Stimulated activated CD8-positive, alpha-beta memory T cell treated with anti-CD3 and anti-CD28 coated beads, Interleukin-4, amount 100 ng/mL, for 4 hours (primary cell): ENCODE data around the gene CAND2.
"Not testable (repeated sequence)": the region's sequence is repeated elsewhere in the genome, so short reads cannot be mapped to it uniquely, and the experiment has no call there.

Experiments
- DNase-seq, 2 donors: peaks; one replicate each; pipeline ENCODE4 v3.0.0-alpha.2; 2020; ENCODE audit warnings: low read depth in 2 of 2, low spot score in 1 of 2

CAND2 gene

GRCh38 chr3:12830785-12831156 lies 34.3 kb downstream of the CAND2 start:
- DNase-seq, result no peak

GRCh38 chr3:12831301-12831866 lies 34.9 kb downstream of the CAND2 start:
- DNase-seq, result no peak

DNA sequence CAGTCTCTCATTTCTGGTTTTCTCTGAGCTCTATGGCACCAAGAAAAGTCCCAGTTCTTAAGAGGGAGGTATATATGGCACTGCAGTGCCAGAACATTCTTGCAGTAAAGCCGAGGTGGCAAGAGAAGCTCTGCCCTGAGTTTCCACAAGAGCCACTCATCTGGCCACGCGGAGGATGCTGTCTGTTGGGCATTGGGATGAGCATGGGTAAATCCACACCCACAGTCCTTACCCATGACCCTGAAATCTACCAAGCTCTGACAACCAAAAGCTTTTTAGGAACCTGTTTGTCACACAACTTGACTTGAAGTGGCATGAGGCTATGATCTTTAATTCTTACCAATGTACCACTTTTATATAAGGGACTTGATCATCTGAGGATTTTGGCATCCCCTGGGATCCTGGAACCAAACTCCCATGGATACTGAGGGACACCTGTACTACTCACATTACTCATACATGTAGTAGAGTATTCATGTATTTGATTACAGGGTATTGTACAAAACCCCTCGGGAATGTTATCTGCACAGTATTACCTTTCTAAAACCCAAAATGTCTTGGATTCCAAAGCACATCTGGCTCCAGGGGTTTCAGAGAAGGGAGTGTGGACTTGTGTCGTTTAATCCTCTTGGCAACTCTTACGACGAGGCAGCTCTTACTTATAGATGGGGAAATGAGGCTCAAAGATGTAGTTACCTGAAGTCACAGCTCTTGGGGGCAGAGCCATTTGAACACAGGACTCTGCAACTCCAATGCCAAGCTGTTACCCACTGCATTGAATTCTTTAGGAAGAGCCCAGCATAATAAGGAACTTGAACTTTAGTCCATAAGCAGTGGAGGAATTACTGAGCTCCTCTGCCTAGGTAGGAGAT lies 36.1 kb downstream of the CAND2 start:
- no peak for DNase-seq

DNA sequence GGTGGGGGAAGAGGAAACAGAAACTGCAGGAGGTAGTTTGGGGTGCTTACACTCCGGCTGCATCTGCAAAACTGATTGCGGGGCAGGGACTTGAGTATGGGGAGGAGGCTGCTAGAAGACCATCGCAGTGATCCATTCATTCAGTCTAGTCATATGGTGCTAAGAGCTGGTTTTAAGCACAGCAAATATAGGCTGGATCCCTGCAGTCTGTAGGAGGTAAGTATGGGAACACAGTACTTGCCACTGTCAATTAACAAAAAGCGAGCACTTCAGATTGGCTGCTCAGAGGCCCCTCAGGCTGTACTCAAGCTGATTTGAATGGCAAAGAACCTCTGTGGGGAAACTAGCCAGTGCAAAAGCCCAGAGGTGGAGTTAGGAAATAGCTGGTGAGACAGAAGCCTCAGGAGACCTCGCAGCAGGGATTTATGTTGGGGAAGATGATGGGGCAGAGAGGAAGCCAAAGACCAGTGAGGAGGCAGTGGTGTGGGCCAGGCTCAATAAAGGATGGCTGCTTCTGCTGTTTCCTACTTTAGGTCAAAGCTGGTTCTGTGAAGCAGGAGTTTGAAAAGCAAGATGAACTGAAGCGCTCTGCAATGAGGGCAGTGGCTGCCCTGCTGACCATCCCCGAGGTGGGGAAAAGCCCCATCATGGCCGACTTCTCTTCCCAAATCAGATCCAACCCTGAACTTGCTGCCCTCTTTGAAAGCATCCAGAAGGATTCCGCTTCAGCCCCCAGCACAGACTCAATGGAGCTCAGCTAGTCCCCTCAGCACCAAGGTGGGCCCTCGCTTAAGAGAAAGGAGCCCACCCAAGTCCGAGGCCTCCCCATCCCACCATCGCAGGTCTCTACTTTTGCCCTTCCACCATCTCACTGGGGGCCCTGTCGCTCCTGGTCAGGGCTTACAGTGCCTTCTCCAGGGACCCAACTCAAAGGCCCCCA lies 37.0 kb downstream of the CAND2 start:
- no peak for DNase-seq

DNA sequence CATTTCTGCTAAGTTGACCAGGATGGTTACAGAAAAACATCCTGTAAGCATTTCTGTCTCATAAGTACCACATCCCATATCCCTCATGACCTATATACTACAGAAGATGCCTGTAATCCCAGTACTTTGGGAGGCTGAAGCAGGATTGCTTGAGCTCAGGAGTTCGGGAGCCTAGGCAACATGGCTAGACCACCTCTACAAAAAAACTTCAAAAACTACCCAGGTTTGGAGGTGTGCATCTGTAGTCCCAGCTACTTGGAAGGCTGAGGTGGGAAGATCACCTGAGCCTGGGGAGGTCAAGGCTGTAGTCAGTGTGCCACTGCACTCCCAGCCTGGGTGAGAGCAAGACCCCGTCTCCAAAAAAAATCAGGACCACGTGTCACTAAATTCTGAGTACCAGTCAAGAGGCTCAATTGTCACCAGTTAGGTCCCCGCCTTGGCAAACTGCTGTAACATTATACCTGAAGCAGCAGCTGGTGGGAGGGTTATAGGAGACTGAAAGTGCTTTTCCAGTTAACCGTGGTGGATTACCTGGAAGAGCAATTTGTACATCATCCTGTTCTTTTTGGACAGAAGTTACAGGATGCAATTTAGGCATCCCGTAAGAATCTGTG lies 38.7 kb downstream of the CAND2 start:
- no peak for DNase-seq

GRCh38 chr3:12837295-12837986 lies 41.0 kb downstream of the CAND2 start:
- no peak for DNase-seq

DNA sequence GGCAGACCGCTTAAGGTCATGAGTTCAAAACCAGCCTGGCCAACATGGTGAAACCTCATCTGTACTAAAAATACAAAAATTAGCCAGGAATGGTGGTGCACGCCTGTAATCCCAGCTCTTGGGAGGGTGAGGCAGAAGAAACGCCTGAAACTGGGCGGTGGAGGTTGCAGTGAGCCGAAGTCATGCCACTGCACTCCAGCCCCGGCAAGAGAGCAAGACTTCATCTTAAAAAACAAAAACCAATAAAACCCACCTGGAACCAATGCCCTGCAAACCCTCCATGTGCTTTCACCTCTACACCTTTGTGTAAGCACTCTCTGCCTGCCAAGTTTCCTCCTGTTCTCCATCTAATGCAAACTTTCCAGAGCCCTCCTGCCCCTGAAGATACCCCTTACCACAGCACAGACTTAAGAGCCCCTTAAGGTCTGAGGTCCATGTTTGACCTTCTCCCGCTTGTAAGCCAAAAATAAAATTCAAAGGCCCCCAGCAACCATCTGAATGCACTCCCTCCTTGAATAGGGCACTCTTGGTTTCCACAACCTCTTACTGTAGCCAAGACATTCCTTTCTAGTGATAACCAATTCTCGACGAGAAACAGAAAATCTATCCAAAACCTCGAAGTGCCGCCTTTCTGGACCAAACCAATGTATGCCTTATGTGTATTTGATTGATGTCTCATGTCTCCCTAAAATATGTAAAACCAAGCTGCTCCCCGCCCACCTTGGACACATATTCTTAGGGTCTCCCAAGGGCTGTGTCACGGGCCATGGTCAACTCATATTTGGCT lies 41.9 kb downstream of the CAND2 start:
- DNase-seq, result no peak

DNA sequence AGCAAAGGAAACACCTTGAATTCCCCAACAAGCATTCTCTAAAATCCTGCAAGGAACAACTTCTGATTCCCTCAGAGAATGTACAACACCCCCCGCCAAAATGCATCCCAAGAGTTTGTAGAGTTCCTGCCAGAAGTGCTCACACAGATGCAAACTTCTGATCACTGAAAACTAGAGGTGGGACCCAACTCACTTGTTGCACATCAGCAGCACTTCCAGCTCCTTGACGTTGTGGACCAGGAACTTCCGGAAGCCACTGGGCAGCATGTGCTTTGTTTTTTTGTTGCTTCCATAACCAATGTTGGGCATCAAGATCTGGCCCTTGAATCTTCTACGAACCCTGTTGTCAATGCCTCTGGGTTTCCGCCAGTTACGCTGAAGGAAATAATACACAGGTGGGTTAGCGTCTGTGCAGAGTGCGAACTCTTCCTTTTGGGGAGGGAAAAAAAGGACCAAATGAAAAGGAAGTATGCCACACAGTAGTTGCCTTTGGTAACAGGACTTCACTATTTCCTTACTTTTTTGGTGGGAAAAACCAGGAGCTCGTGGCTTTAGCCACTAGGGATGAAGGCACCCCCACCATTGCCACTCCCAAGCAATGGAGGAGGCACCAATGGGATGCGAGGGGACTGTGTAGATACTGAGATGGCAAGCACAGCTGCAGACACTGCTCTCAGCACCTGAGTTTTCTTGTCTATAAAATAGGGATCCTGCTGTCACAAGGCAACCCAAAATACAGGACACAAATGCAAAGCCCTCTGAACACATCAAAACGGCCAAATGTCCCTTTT lies 42.9 kb downstream of the CAND2 start:
- no peak for DNase-seq

DNA sequence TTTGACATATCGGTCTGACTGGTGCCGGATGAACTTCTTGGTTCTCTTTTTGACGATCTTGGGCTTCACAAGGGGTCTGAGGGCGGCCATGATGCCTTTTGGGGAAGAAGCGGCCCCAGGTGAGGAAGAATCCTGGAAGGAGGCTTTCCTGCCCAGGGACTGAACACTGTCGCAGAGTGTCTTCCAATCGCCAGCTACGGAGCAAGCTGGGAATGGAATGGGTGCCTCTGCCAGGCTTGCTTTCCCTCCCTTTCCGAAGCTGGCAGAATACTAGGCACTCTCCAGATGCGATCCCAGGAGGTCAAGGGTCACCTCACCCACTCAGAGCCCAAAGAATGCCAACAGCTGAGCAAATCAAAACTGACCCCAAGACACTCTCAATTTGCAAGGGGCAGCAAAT lies 43.7 kb downstream of the CAND2 start:
- not testable (repeated sequence) for DNase-seq

GRCh38 chr3:12840591-12841148 lies 44.2 kb downstream of the CAND2 start:
- DNase-seq, result no peak

DNA sequence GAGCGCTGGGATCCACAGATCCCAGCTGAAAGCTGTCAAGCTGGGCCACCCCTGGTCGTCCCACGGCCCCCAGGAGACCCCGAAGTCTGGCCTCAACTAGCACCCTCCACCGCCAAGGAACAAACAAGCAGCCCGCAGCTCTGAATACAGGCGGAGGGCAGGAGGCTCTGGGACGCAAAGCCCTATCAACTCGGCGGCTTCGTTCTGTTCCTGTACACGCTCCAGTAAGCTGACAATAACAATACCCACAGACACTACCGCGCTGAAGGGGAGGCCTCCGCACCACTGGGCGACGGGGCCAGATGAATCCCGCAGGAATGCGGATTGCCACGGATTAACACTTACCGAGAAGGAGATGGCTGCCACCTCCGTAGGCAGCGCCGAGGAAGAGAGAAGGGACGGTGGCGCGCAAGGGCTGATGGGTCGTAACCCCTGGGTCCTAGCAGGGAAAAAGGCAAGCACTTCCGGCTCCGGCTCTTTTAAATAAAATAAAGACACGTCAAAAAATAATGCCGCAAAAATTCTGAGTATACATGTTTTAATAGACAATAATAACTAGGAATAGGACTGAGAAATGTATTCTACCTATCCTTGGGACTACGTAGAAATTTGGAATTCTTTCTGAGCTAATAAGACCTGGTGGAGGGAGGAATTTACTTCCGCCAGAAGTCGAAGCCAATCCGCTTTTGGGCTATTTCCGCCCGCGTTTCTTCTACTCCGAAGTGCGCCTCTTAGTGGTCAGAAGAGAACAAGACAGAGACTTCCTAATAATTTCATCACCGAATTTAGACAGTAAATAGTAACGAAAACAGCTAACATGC lies 44.9 kb downstream of the CAND2 start, which contains the start of gene RPL32:
TSS of gene RPL32 (minus strand) at position 417 of the 821 bp plus-strand sequence. CDS start 1,328 bp downstream, outside the sequence.
- peak; percentile 67 to 70 for DNase-seq

- DNase-seq, result no peak
These were observed 45.5 kb downstream of the CAND2 start for GRCh38 chr3:12841970-12842328.

DNA sequence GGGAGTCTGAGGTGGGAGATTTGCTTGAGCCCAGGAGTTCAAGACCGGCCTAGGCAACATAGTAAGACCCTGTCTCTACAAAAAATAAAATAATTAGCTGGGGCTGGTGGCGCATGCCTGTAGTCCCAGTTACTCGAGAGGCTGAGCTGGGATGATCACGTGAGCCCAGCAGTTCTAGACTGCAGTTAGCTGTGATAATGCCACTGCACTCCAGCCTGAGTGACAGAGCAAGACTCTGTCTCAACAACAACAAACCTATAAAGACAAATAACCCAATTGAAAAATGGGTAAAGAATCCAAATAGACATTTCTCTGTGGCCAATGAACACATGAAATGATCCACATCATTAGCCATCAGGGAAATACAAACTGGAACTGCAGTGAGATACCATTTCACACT lies 46.0 kb downstream of the CAND2 start:
- no peak for DNase-seq

DNA sequence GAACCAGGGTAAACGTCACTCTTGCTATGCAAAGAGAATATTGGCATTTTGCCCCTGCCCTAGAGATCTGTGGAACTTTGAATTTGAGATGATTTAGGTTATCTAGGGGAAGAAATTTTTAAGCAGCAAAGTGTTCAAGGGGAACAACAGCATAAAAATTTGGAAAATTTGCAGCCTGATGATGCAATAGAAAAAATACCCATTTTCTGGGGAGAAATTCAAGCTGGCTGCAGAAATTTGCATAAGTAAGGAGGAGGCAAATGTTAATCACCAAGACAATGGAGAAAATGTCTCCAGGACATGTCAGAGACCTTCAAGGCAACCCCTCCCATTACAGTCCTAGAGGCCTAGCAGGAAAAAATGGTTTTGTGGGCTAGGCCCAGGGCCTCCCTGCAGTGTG lies 49.3 kb downstream of the CAND2 start:
- no peak for DNase-seq

DNA sequence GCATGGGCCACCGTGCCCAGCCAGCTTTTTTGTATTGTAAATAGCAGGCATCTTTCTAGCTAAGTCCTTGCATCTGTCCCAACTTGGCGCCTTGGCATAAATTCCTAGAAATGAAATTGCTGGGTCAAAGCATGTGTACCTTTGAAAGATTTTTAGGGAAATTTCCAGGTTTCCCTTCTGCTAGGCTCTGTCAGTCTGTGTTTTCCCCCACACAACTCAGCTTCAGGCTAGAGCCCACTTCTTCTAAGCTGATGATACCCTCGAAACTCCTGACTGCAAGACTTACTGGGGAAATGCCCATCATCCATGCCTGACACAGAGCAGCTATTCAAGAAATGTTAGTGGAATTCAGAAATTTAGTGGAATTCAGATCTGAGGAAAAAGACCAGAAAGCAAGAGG lies 55.7 kb downstream of the CAND2 start:
- no peak for DNase-seq

DNA sequence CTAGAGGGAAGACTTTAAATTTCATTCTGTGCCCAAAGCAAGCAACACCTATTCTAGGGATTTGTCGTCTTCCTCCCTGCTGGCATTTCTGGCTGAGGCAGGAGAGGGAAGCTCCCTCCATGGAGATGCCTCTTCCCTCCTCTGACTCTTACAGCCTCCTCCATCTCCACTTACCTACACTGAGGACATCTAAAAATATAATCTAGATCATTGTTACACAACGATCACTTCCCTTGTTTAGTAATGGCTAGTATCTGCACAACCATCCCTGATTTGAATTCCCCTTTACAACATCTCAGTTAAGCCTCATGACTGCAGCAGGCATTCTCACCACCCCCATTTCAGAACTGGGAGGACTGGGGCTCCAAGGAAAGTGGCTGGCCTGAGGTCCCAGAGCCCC lies 57.4 kb downstream of the CAND2 start:
- not testable (repeated sequence) for DNase-seq

DNA sequence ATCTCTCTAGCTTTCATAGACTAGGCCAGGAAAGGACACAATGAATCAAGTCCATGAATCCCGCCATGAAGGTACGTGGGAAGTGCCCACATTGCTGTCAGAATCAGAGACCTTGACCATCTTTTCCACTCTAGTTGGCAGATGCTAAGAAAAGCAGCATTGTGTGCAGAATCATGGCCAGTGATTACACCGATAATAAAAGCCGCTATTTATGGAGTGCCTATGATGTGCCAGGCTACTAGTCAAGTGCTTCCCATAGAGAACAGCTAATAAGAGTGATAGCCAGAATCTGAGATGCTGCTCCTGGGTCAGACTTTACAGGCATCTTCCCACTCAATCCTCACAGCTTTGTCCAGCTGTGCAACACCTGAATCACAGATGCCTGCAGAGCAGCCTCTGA lies 58.1 kb downstream of the CAND2 start:
- DNase-seq, result no peak

GRCh38 chr3:12856626-12857025 lies 60.1 kb downstream of the CAND2 start:
- DNase-seq, result no peak
